ENCODE results near the gene SP140. TPM values are rescaled to one million over a fixed set of nuclear protein-coding genes. Genes with fewer than 3 reads are reported as not detected.

Gene SP140
- total and polyA plus RNA-seq, 2 of the 8 experiments (the other 6 are each of a cell fraction or from before 2014, with no cell fraction given) = 0.23 to 1.3 TPM

- CTCF ChIA-PET (ENCODE audit: partially characterized antibody) = interaction anchor here (0.6 kb wide), 1 partner anchor 753 kb away, joined by 3 read pairs; no protein-coding TSS in a partner anchor
These were observed 104.5 kb downstream of the SP140 start for GRCh38 chr2:230329946-230330605.

More at GRCh38 chr2:230329946-230330605, 104.5 kb downstream of the SP140 start:
- no peak overlapping the region for H3K14ac ChIP-seq (ENCODE audit: insufficient read length)
- peaks cover 0 to 2% (median 0%) of the 10 kb centered on the region in 4 experiments; a peak in 1 of 7 replicates for H3K4me1 ChIP-seq (replicated peaks in 1 of 4; ENCODE audit: control insufficient read depth in 3 of 4, insufficient read depth in 4 of 4, low read length in 3 of 4)
- H4K91ac ChIP-seq (replicated peaks; ENCODE audit: insufficient read length, low read length) = no peak overlapping the region
- H4K5ac ChIP-seq (ENCODE audit: insufficient read length, low read depth, low read length) = no peak overlapping the region
- no peak overlapping the region for H3K27ac ChIP-seq (ENCODE audit: low read depth, low read length)
- no peak overlapping the region for H2BK5ac ChIP-seq (ENCODE audit: low read depth, low read length)
- no peak overlapping the region for H2BK12ac ChIP-seq (ENCODE audit: low read depth, low read length)
- POLR2A ChIA-PET (ENCODE audit: partially characterized antibody) = no interaction called here
- FAIRE-seq = no peak
- 84% methylated on average over 7 of the region's 7 CpGs; no CpG with 5 or more reads in 1 of the 2 experiments for WGBS, 2 experiments (ENCODE audit: extremely low coverage in 1 of 2, insufficient coverage in 1 of 2, insufficient read length in 1 of 2, insufficient replicate concordance in 2 of 2, low coverage in 1 of 2, low lambda C conversion rate in 2 of 2, missing lambda C conversion rate in 1 of 2)
- H2BK15ac ChIP-seq (ENCODE audit: low read length) = no peak overlapping the region
- no peak overlapping the region for H2AFZ ChIP-seq (ENCODE audit: low read length)
- H3K27me3 ChIP-seq (replicated peaks in 1 of 4; ENCODE audit: control insufficient read depth in 3 of 4, extremely low read depth in 1 of 4, insufficient read depth in 3 of 4, low read length in 3 of 4) = no peaks in the 10 kb centered on the region
- H3K9me3 ChIP-seq (ENCODE audit: insufficient read depth in 2 of 2, low read depth in 1 of 2, low read length in 1 of 2) = no peaks in the 10 kb centered on the region; a peak in 1 of 4 replicates
- no peak overlapping the region for H3K9ac ChIP-seq (replicated peaks in 1 of 4; ENCODE audit: extremely low read depth in 1 of 4, low read depth in 3 of 4, low read length in 3 of 4)
- no peak overlapping the region for H2AK5ac ChIP-seq (ENCODE audit: low read depth, low read length)
- no peak overlapping the region for H2BK120ac ChIP-seq (replicated peaks; ENCODE audit: low read depth, low read length)
- no peak overlapping the region for H2BK20ac ChIP-seq (ENCODE audit: low read length)
- no peak overlapping the region for H3K18ac ChIP-seq (ENCODE audit: extremely low read depth, low read length)
- H3K56ac ChIP-seq (replicated peaks; ENCODE audit: insufficient read length, low read depth, low read length) = no peak overlapping the region
- TF ChIP-seq BRCA1 (IDR thresholded peaks at IDR 0.05; ENCODE audit: low read depth, low read length) (no peak), POU5F1 (IDR thresholded peaks at IDR 0.05; ENCODE audit: low read depth, low read length) (no peak), SUZ12 (IDR thresholded peaks at IDR 0.05; ENCODE audit: low read length) (no peak), EZH2 (IDR thresholded peaks at IDR 0.05; ENCODE audit: low read depth, low read length, severe bottlenecking) (no peak), HDAC6 (IDR thresholded peaks at IDR 0.05; ENCODE audit: low read depth, low read length) (no peak), SIX5 (IDR thresholded peaks at IDR 0.05; ENCODE audit: low read depth, low read length) (no peak), KDM4A (IDR thresholded peaks at IDR 0.05; ENCODE audit: low read depth, low read length, severe bottlenecking) (no peak)
- H4K20me1 ChIP-seq (replicated peaks in 1 of 2; ENCODE audit: control insufficient read depth in 1 of 2, insufficient read depth in 2 of 2, low read length in 2 of 2) = no peaks in the 10 kb centered on the region
- H3K79me1 ChIP-seq (ENCODE audit: low read depth, low read length) = no peaks in the 10 kb centered on the region
- H3K4me3 ChIP-seq (ENCODE audit: extremely low read depth in 1 of 4, insufficient read depth in 2 of 4, low read depth in 3 of 4, low read length in 4 of 4) = no peak overlapping the region
- no peak for DNase-seq (ENCODE audit: low read depth in 1 of 2, low spot score in 2 of 2)
- H3K79me2 ChIP-seq (ENCODE audit: control insufficient read depth in 1 of 2, insufficient read depth in 2 of 2, low read length in 2 of 2) = no peaks in the 10 kb centered on the region
- H3K23me2 ChIP-seq (ENCODE audit: low read depth, low read length) = no peaks in the 10 kb centered on the region
- H3K36me3 ChIP-seq (ENCODE audit: control insufficient read depth in 2 of 4, insufficient read depth in 4 of 4, low read length in 3 of 4) = no peaks in the 10 kb centered on the region
- no peak overlapping the region for H3K4ac ChIP-seq (replicated peaks; ENCODE audit: insufficient read length, low read depth, low read length)
- H4K8ac ChIP-seq (ENCODE audit: extremely low read depth, insufficient read depth, low read length) = no peak overlapping the region
- H3K4me2 ChIP-seq (ENCODE audit: insufficient read depth in 1 of 2, low read depth in 2 of 2, low read length in 2 of 2) = no peak overlapping the region
- H3K23ac ChIP-seq (ENCODE audit: insufficient read length) = no peak overlapping the region
